Neural progenitor cell (in vitro differentiated cells): ENCODE results near the gene GNMT. TPM values are rescaled to one million over a fixed set of nuclear protein-coding genes. Genes with fewer than 3 reads are reported as not detected.

Source experiments
- DNase-seq: peaks from one replicate; pipeline ENCODE4 v3.0.0-alpha.2; 2016; ENCODE audit warnings: low spot score
- H2AFZ ChIP-seq: fragments of 200-600 bp; sonication (generic); replicated peaks from 2 replicates; pipeline ENCODE4 v1.6.1; 2016; ENCODE audit warnings: antibody characterized with exemption
- H3F3A ChIP-seq: fragments of 200-600 bp; sonication (generic); 2 replicates; pipeline ENCODE4 v1.6.1; 2016; ENCODE audit warnings: antibody characterized with exemption, low read depth
- H3K27ac ChIP-seq: fragments of 200-600 bp; sonication (generic); 2 replicates; pipeline ENCODE4 v1.5.1; 2016; ENCODE audit warnings: mild to moderate bottlenecking
- H3K27me3 ChIP-seq: fragments of 200-600 bp; sonication (generic); 2 replicates; pipeline ENCODE4 v1.6.1; 2016; ENCODE audit warnings: mild to moderate bottlenecking, moderate library complexity
- H3K36me3 ChIP-seq: fragments of 200-600 bp; sonication (generic); 2 replicates; pipeline ENCODE4 v1.5.1; 2016
- H3K4me1 ChIP-seq: fragments of 200-600 bp; sonication (generic); 2 replicates; pipeline ENCODE4 v1.6.1; 2016; ENCODE audit warnings: mixed run types
- H3K4me2 ChIP-seq: fragments of 200-600 bp; sonication (generic); 2 replicates; pipeline ENCODE4 v1.6.1; 2016
- H3K4me3 ChIP-seq: fragments of 200-600 bp; sonication (generic); 2 replicates; pipeline ENCODE4 v1.5.1; 2016
- H3K79me2 ChIP-seq: fragments of 200-600 bp; sonication (generic); 2 replicates; pipeline ENCODE4 v1.6.1; 2016; ENCODE audit warnings: low read depth
- H3K9ac ChIP-seq: fragments of 200-600 bp; sonication (generic); 2 replicates; pipeline ENCODE4 v1.6.1; 2016
- H3K9me3 ChIP-seq: fragments of 200-600 bp; sonication (generic); 2 replicates; pipeline ENCODE4 v1.5.1; 2016; ENCODE audit warnings: low read depth
- H4K20me1 ChIP-seq: fragments of 200-600 bp; sonication (generic); 2 replicates; pipeline ENCODE4 v1.6.1; 2016; ENCODE audit warnings: low read depth
- H3K27ac Mint-ChIP-seq: 3 replicates; pipeline ENCODE4 v1.8.0; 2021; ENCODE audit warnings: mixed read lengths
- H3K27me3 Mint-ChIP-seq: 2 replicates; pipeline ENCODE4 v1.8.0; 2022; ENCODE audit warnings: low read depth, mild to moderate bottlenecking, inconsistent platforms, moderate library complexity, mixed read lengths; ENCODE audit not compliant: insufficient read depth
- H3K36me3 Mint-ChIP-seq: 3 replicates; pipeline ENCODE4 v1.8.0; 2021; ENCODE audit warnings: mixed read lengths
- H3K4me1 Mint-ChIP-seq: 3 replicates; pipeline ENCODE4 v1.8.0; 2021; ENCODE audit warnings: mixed read lengths
- H3K4me3 Mint-ChIP-seq: 3 replicates; pipeline ENCODE4 v1.8.0; 2021; ENCODE audit warnings: mild to moderate bottlenecking, moderate library complexity, mixed read lengths
- H3K9me3 Mint-ChIP-seq: 3 replicates; pipeline ENCODE4 v1.8.0; 2020; ENCODE audit warnings: mixed read lengths
- EZH2 ChIP-seq: fragments of 200-600 bp; sonication (generic); IDR thresholded peaks from 2 replicates; pipeline ENCODE4 v1.6.1; 2017; ENCODE audit warnings: antibody characterized with exemption, mild to moderate bottlenecking, moderate library complexity
- EZH2phosphoT487 ChIP-seq: fragments of 200-600 bp; sonication (generic); IDR thresholded peaks from 2 replicates; pipeline ENCODE4 v1.6.1; 2017; ENCODE audit warnings: antibody characterized with exemption
- total RNA-seq: library from RNA; depleted of rRNA; stranded (reverse); fragments of >200 nt; gene quantifications from 2 replicates; pipeline ENCODE4 v1.2.3, GENCODE V29; 2015; ENCODE audit warnings: low replicate concordance
- TF ChIP-seq, protein P1 (sequence below): fragments of 200-600 bp; sonication (generic); IDR thresholded peaks from 2 replicates; pipeline ENCODE4 v1.5.1; 2017; ENCODE audit warnings: antibody characterized with exemption, mild to moderate bottlenecking

Gene GNMT
- total RNA-seq, 1 donor from 2014 or later = not detected

- no peak overlapping the region for H3K4me3 ChIP-seq
- Mint-ChIP-seq H3K4me3 (no peak overlapping the region), H3K27me3 (peaks cover 7% of the 10 kb centered on the region), H3K36me3 (peaks cover 21% of the 10 kb centered on the region), H3K27ac (no peak overlapping the region), H3K4me1 (no peaks in the 10 kb centered on the region), H3K9me3 (no peaks in the 10 kb centered on the region)
- no peaks in the 10 kb centered on the region for H3K27me3 ChIP-seq
- H3K9ac ChIP-seq = no peak overlapping the region
- no peaks in the 10 kb centered on the region for H3K9me3 ChIP-seq
- H3K36me3 ChIP-seq = no peaks in the 10 kb centered on the region
- no peak for DNase-seq
- H3F3A ChIP-seq = no peaks in the 10 kb centered on the region
- no peaks in the 10 kb centered on the region for H3K4me1 ChIP-seq
- no peak overlapping the region for H3K27ac ChIP-seq
- peaks cover 7% of the 10 kb centered on the region for H4K20me1 ChIP-seq
- H3K79me2 ChIP-seq = peaks cover 26% of the 10 kb centered on the region
- H2AFZ ChIP-seq = no peak overlapping the region
- H3K4me2 ChIP-seq = no peak overlapping the region
- TF ChIP-seq EZH2phosphoT487 (no peak), EZH2 (no peak)
- TF ChIP-seq, protein P1, sequence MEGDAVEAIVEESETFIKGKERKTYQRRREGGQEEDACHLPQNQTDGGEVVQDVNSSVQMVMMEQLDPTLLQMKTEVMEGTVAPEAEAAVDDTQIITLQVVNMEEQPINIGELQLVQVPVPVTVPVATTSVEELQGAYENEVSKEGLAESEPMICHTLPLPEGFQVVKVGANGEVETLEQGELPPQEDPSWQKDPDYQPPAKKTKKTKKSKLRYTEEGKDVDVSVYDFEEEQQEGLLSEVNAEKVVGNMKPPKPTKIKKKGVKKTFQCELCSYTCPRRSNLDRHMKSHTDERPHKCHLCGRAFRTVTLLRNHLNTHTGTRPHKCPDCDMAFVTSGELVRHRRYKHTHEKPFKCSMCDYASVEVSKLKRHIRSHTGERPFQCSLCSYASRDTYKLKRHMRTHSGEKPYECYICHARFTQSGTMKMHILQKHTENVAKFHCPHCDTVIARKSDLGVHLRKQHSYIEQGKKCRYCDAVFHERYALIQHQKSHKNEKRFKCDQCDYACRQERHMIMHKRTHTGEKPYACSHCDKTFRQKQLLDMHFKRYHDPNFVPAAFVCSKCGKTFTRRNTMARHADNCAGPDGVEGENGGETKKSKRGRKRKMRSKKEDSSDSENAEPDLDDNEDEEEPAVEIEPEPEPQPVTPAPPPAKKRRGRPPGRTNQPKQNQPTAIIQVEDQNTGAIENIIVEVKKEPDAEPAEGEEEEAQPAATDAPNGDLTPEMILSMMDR = no peak
Measured at GRCh38 chr6:42938428-42938796, 22.1 kb upstream of the GNMT start.

DNA sequence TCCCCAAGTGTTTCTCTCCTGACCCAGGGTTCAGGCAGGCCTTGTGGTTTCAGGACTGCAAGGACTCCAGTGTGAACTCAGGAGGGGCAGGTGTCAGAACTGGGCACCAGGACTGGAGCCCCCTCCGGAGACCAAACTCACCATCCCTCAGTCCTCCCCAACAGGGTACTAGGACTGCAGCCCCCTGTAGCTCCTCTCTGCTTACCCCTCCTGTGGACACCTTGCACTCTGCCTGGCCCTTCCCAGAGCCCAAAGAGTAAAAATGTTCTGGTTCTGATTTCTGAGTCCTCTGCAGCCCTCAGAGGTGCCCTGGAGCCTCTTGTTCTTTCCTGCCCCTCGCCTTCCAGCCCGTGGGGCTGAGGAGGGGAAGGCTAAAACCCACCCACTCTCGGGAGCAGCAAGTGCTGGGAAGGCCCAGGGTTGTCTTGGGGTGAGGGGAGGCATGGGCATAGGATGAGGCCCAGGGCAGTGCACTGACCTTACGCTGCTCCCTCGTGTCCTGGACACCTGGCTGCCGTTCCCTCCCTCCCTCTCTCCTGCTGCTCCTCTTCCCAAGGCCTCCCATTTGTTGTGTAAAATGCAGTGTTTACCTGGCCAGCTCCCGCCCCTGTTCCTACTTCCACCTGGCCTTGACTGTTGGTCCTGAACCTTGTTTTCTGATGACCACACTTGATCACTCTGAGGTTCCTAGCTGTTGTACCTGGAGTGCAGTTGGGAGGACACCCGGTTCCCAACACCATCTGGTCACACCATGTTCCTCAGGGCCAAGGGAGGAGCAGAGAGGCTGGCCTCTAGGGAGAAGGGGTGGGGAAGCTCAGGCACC lies 21.4 kb upstream of the GNMT start:
- H3F3A ChIP-seq = no peaks in the 10 kb centered on the region
- H3K4me1 Mint-ChIP-seq = no peaks in the 10 kb centered on the region
- TF ChIP-seq EZH2 = no peak
- no peak for TF ChIP-seq EZH2phosphoT487
- TF ChIP-seq, protein P1 = no peak
- no peak for DNase-seq
- peaks cover 6% of the 10 kb centered on the region for H4K20me1 ChIP-seq
- no peak overlapping the region for H2AFZ ChIP-seq
- H3K4me3 ChIP-seq = no peak overlapping the region
- peaks cover 20% of the 10 kb centered on the region for H3K36me3 Mint-ChIP-seq
- peaks cover 19% of the 10 kb centered on the region for H3K79me2 ChIP-seq
- no peaks in the 10 kb centered on the region for H3K9me3 ChIP-seq
- peaks cover 5% of the 10 kb centered on the region for H3K27me3 Mint-ChIP-seq
- no peaks in the 10 kb centered on the region for H3K4me1 ChIP-seq
- no peaks in the 10 kb centered on the region for H3K27me3 ChIP-seq
- no peak overlapping the region for H3K9ac ChIP-seq
- no peaks in the 10 kb centered on the region for H3K9me3 Mint-ChIP-seq
- no peak overlapping the region for H3K4me3 Mint-ChIP-seq
- no peak overlapping the region for H3K27ac Mint-ChIP-seq
- no peaks in the 10 kb centered on the region for H3K36me3 ChIP-seq
- H3K4me2 ChIP-seq = no peak overlapping the region
- no peak overlapping the region for H3K27ac ChIP-seq

DNA sequence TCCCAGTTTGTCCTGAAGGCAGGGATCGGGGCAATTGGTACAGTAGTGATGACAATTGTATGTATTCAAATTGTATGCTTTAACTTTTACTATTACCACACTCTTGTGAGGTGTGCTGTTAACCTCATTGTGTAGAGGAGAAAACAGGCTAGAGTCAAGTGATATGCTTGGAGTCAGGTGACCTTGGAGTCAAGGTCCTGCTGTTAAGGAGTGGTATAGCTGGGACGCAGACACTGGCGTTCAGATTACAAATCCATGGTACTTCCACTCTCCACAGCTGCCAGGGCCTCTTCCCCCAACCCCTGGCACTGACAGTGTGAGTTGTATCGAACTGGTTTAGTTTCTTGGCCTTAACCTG lies 20.8 kb upstream of the GNMT start:
- Mint-ChIP-seq H3K4me1 (no peaks in the 10 kb centered on the region), H3K36me3 (peaks cover 22% of the 10 kb centered on the region), H3K4me3 (no peak overlapping the region), H3K9me3 (no peaks in the 10 kb centered on the region), H3K27ac (no peak overlapping the region), H3K27me3 (peaks cover 5% of the 10 kb centered on the region)
- no peak overlapping the region for H3K4me3 ChIP-seq
- peaks cover 6% of the 10 kb centered on the region for H4K20me1 ChIP-seq
- DNase-seq = no peak
- no peak overlapping the region for H3K4me2 ChIP-seq
- no peaks in the 10 kb centered on the region for H3F3A ChIP-seq
- H3K4me1 ChIP-seq = no peaks in the 10 kb centered on the region
- no peak overlapping the region for H3K27ac ChIP-seq
- no peak overlapping the region for H3K9ac ChIP-seq
- H3K9me3 ChIP-seq = no peaks in the 10 kb centered on the region
- TF ChIP-seq EZH2 = no peak
- TF ChIP-seq, protein P1 = no peak
- TF ChIP-seq EZH2phosphoT487 = no peak
- no peaks in the 10 kb centered on the region for H3K36me3 ChIP-seq
- H2AFZ ChIP-seq = no peak overlapping the region
- H3K79me2 ChIP-seq = peaks cover 13% of the 10 kb centered on the region
- H3K27me3 ChIP-seq = no peaks in the 10 kb centered on the region
